Measurements from ENCODE around the gene CD55. TPM values are rescaled to one million over a fixed set of nuclear protein-coding genes. Genes with fewer than 3 reads are reported as not detected.

The CD55 gene
- total and polyA plus RNA-seq, 2 of the 8 experiments (the other 6 are each of a cell fraction or from before 2014, with no cell fraction given): 20.1 to 22.8 TPM

DNA sequence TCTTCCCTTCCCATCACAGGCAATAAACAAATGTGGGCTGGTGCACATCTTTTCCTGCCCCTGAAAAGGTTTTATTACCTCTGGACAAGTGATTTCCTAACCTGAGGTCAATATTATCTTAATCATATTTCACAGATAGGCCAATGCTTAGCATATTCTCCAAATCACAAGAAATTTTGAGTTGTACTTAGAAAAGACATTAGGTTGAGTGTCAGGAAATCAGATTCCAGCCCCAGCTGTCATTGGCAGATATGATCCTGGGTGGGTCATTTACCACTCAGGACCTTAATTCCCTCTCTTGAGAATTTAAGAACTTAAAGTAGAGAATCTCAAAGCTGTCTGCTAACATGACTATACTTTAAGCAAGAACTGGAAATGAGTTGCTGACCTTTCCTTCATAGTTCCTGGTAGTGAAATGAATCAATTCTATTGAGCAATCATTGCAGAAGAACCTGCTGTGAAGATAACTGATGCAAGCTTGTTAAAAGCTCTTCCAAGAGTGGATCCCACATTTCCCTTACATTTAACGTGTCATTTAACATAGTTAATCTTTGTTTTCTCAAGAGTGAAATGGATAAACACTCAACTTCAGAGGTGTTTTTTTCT lies 86.3 kb downstream of the CD55 start:
- CTCF ChIA-PET (ENCODE audit: partially characterized antibody): interaction anchor here (1.1 to 5.9 kb wide), 5 partner anchors 41 to 324 kb away, joined by 3 to 39 read pairs (median 4); no protein-coding TSS in a partner anchor
- H3K56ac ChIP-seq (replicated peaks; ENCODE audit: insufficient read length, low read depth, low read length): no peak overlapping the region
- no peak overlapping the region for H3K9ac ChIP-seq (replicated peaks in 1 of 4; ENCODE audit: extremely low read depth in 1 of 4, low read depth in 3 of 4, low read length in 3 of 4)
- H4K91ac ChIP-seq (replicated peaks; ENCODE audit: insufficient read length, low read length): no peak overlapping the region
- no peak overlapping the region for H2BK15ac ChIP-seq (ENCODE audit: low read length)
- no peaks in the 10 kb centered on the region for H4K20me1 ChIP-seq (replicated peaks in 1 of 2; ENCODE audit: control insufficient read depth in 1 of 2, insufficient read depth in 2 of 2, low read length in 2 of 2)
- H3K36me3 ChIP-seq (ENCODE audit: control insufficient read depth in 2 of 4, insufficient read depth in 4 of 4, low read length in 3 of 4): no peaks in the 10 kb centered on the region
- no peaks in the 10 kb centered on the region for H3K9me3 ChIP-seq (ENCODE audit: insufficient read depth in 2 of 2, low read depth in 1 of 2, low read length in 1 of 2)
- no peak overlapping the region for H2AFZ ChIP-seq (ENCODE audit: low read length)
- no peak overlapping the region for H2BK12ac ChIP-seq (ENCODE audit: low read depth, low read length)
- no peak overlapping the region for H3K23ac ChIP-seq (ENCODE audit: insufficient read length)
- H2BK5ac ChIP-seq (ENCODE audit: low read depth, low read length): no peak overlapping the region
- H3K14ac ChIP-seq (ENCODE audit: insufficient read length): no peak overlapping the region
- H3K27me3 ChIP-seq (replicated peaks in 1 of 4; ENCODE audit: control insufficient read depth in 3 of 4, extremely low read depth in 1 of 4, insufficient read depth in 3 of 4, low read length in 3 of 4): no peaks in the 10 kb centered on the region
- H3K79me2 ChIP-seq (ENCODE audit: control insufficient read depth in 1 of 2, insufficient read depth in 2 of 2, low read length in 2 of 2): no peaks in the 10 kb centered on the region
- H3K4me2 ChIP-seq (ENCODE audit: insufficient read depth in 1 of 2, low read depth in 2 of 2, low read length in 2 of 2): no peak overlapping the region
- H3K23me2 ChIP-seq (ENCODE audit: low read depth, low read length): no peaks in the 10 kb centered on the region; the same call in 1 of the 2 replicates
- TF ChIP-seq USF2 (IDR thresholded peaks at IDR 0.05; ENCODE audit: low read length) (no peak), PHF8 (conservative IDR thresholded peaks at IDR 0.05; ENCODE audit: low read depth, low read length) (no peak)
- FAIRE-seq: no peak
- H3K4ac ChIP-seq (replicated peaks; ENCODE audit: insufficient read length, low read depth, low read length): no peak overlapping the region
- no peak for DNase-seq (ENCODE audit: low read depth in 1 of 2, low spot score in 2 of 2)
- H3K4me3 ChIP-seq (ENCODE audit: extremely low read depth in 1 of 4, insufficient read depth in 2 of 4, low read depth in 3 of 4, low read length in 4 of 4): no peak overlapping the region
- 84% methylated on average over 1 of the region's 1 CpG; no CpG with 5 or more reads in 1 of the 2 experiments for WGBS, 2 experiments (ENCODE audit: extremely low coverage in 1 of 2, insufficient coverage in 1 of 2, insufficient read length in 1 of 2, insufficient replicate concordance in 2 of 2, low coverage in 1 of 2, low lambda C conversion rate in 2 of 2, missing lambda C conversion rate in 1 of 2)
- POLR2A ChIA-PET (ENCODE audit: partially characterized antibody): no interaction called here
- no peak overlapping the region for H2BK120ac ChIP-seq (replicated peaks; ENCODE audit: low read depth, low read length)
- no peaks in the 10 kb centered on the region; a peak in 1 of 7 replicates for H3K4me1 ChIP-seq (replicated peaks in 1 of 4; ENCODE audit: control insufficient read depth in 3 of 4, insufficient read depth in 4 of 4, low read length in 3 of 4)
- no peak overlapping the region for H2BK20ac ChIP-seq (ENCODE audit: low read length)
- no peak overlapping the region for H3K18ac ChIP-seq (ENCODE audit: extremely low read depth, low read length)
- no peak overlapping the region for H4K8ac ChIP-seq (ENCODE audit: extremely low read depth, insufficient read depth, low read length)
- H3K79me1 ChIP-seq (ENCODE audit: low read depth, low read length): no peaks in the 10 kb centered on the region
- H2AK5ac ChIP-seq (ENCODE audit: low read depth, low read length): no peak overlapping the region
- H4K5ac ChIP-seq (ENCODE audit: insufficient read length, low read depth, low read length): no peak overlapping the region
- no peak overlapping the region for H3K27ac ChIP-seq (ENCODE audit: low read depth, low read length)
